Urinary bladder (tissue), 4 donors: ENCODE results near the gene L3MBTL2. TPM values are rescaled to one million over a fixed set of nuclear protein-coding genes. Genes with fewer than 3 reads are reported as not detected.
"Not testable (repeated sequence)": the region's sequence is repeated elsewhere in the genome, so short reads cannot be mapped to it uniquely, and the experiment has no call there.

Experiments used
- DNase-seq: peaks from one replicate; pipeline ENCODE4 v3.0.0-alpha.2; 2015; ENCODE audit errors: extremely low spot score
- H3K27ac ChIP-seq: one replicate; pipeline ENCODE4 v1.5.1; 2013; ENCODE audit warnings: low read depth, mild to moderate bottlenecking, moderate library complexity
- H3K36me3 ChIP-seq: one replicate; pipeline ENCODE4 v1.6.1; 2013; ENCODE audit warnings: mild to moderate bottlenecking, moderate library complexity; ENCODE audit not compliant: insufficient read depth
- H3K4me1 ChIP-seq: one replicate; pipeline ENCODE4 v1.6.1; 2013; ENCODE audit warnings: mild to moderate bottlenecking, moderate library complexity; ENCODE audit not compliant: insufficient read depth
- H3K4me3 ChIP-seq: one replicate; pipeline ENCODE4 v1.5.1; 2013; ENCODE audit warnings: low read depth, low read length
- WGBS: extraction: QIAGEN DNeasy Blood & Tissue Kit; methylation state at CpG from one replicate; pipeline ENCODE4 v1.1.7; 2013; 5-methylcytosine and 5-hydroxymethylcytosine counted together
- polyA plus RNA-seq: library from polyadenylated mRNA; stranded (reverse); fragments of 200-250 nt; gene quantifications from one replicate; pipeline ENCODE4 v1.2.3, GENCODE V29; 2013
- total RNA-seq: library from RNA; depleted of rRNA; stranded (reverse); fragments of >200 nt; gene quantifications from one replicate; pipeline ENCODE4 v1.2.3, GENCODE V29; 2014
- donor health status: healthy with polysubstance abuse.
- donor health status: healthy.

L3MBTL2 gene
- total and polyA plus RNA-seq, 2 donors = 12.4 to 21.7 TPM

- H3K4me1 ChIP-seq, H3K4me3 ChIP-seq, H3K27ac ChIP-seq, H3K36me3 ChIP-seq, DNase-seq: not testable (repeated sequence)
- WGBS = 96% methylated on average over 4 of the region's 4 CpGs
These were observed 54.6 kb downstream of the L3MBTL2 start for GRCh38 chr22:41259756-41260155.

GRCh38 chr22:41260871-41261270 is 55.8 kb downstream of the L3MBTL2 start:
- Histone ChIP-seq H3K4me3 (no peak overlapping the region), H3K27ac (no peak overlapping the region), H3K4me1 (no peaks in the 10 kb centered on the region), H3K36me3 (peaks cover 13% of the 10 kb centered on the region)
- DNase-seq = no peak
- WGBS = 98% methylated on average over 7 of the region's 7 CpGs

GRCh38 chr22:41261541-41262249 is 56.6 kb downstream of the L3MBTL2 start:
- Histone ChIP-seq H3K27ac (no peak overlapping the region), H3K36me3 (peaks cover 13% of the 10 kb centered on the region), H3K4me3 (no peak overlapping the region), H3K4me1 (no peaks in the 10 kb centered on the region)
- 81% methylated on average over 12 of the region's 12 CpGs for WGBS
- DNase-seq = no peak

GRCh38 chr22:41262250-41262765 is 57.2 kb downstream of the L3MBTL2 start:
- WGBS = 94% methylated on average over 15 of the region's 15 CpGs
- Histone ChIP-seq H3K27ac (no peak overlapping the region), H3K4me1 (no peaks in the 10 kb centered on the region), H3K36me3 (peaks cover 13% of the 10 kb centered on the region), H3K4me3 (no peak overlapping the region)
- no peak for DNase-seq

GRCh38 chr22:41263704-41264103 is 58.6 kb downstream of the L3MBTL2 start:
- 95% methylated on average over 2 of the region's 2 CpGs for WGBS
- Histone ChIP-seq H3K36me3 (peaks cover 14% of the 10 kb centered on the region), H3K27ac (no peak overlapping the region), H3K4me3 (no peak overlapping the region), H3K4me1 (no peaks in the 10 kb centered on the region)
- no peak for DNase-seq

- Histone ChIP-seq H3K4me1 (no peaks in the 10 kb centered on the region), H3K4me3 (no peak overlapping the region), H3K27ac (no peak overlapping the region), H3K36me3 (peaks cover 14% of the 10 kb centered on the region)
- DNase-seq = no peak
- 93% methylated on average over 15 of the region's 15 CpGs for WGBS
These were observed 59.4 kb downstream of the L3MBTL2 start for GRCh38 chr22:41264408-41264941.

- WGBS = 98% methylated on average over 16 of the region's 16 CpGs
- H3K27ac ChIP-seq = no peak overlapping the region
- no peaks in the 10 kb centered on the region for H3K4me1 ChIP-seq
- no peak overlapping the region for H3K4me3 ChIP-seq
- peaks cover 13% of the 10 kb centered on the region for H3K36me3 ChIP-seq
- no peak for DNase-seq
These were observed 62.8 kb downstream of the L3MBTL2 start for GRCh38 chr22:41267958-41268357.

GRCh38 chr22:41271787-41272186 is 66.7 kb downstream of the L3MBTL2 start:
- DNase-seq = no peak
- Histone ChIP-seq H3K27ac (no peak overlapping the region), H3K4me3 (no peak overlapping the region), H3K36me3 (peaks cover 12% of the 10 kb centered on the region), H3K4me1 (no peaks in the 10 kb centered on the region)
- WGBS = 93% methylated on average over 9 of the region's 9 CpGs

- DNase-seq = no peak
- H3K4me1 ChIP-seq = no peaks in the 10 kb centered on the region
- no peak overlapping the region for H3K4me3 ChIP-seq
- no peak overlapping the region for H3K27ac ChIP-seq
- whole genome bisulfite sequencing = 97% methylated on average over 7 of the region's 7 CpGs
- H3K36me3 ChIP-seq = peaks cover 14% of the 10 kb centered on the region
These were observed 68.0 kb downstream of the L3MBTL2 start for GRCh38 chr22:41273128-41273527.

GRCh38 chr22:41274856-41275255 is 69.7 kb downstream of the L3MBTL2 start:
- no peak overlapping the region for H3K27ac ChIP-seq
- WGBS = 89% methylated on average over 4 of the region's 4 CpGs
- H3K4me3 ChIP-seq = no peak overlapping the region
- H3K36me3 ChIP-seq = peaks cover 14% of the 10 kb centered on the region
- DNase-seq = no peak
- H3K4me1 ChIP-seq = no peaks in the 10 kb centered on the region

- no peak overlapping the region for H3K4me3 ChIP-seq
- peaks cover 3% of the 10 kb centered on the region for H3K36me3 ChIP-seq
- WGBS = 78% methylated on average over 3 of the region's 3 CpGs
- DNase-seq = peak; percentile 69
- no peaks in the 10 kb centered on the region for H3K4me1 ChIP-seq
- no peak overlapping the region for H3K27ac ChIP-seq
These were observed 75.0 kb downstream of the L3MBTL2 start for GRCh38 chr22:41280065-41280464.

GRCh38 chr22:41280854-41281253 is 75.7 kb downstream of the L3MBTL2 start:
- Histone ChIP-seq H3K27ac (no peak overlapping the region), H3K4me3 (no peak overlapping the region), H3K4me1 (no peaks in the 10 kb centered on the region), H3K36me3 (peaks cover 3% of the 10 kb centered on the region)
- WGBS = 90% methylated on average over 2 of the region's 2 CpGs
- DNase-seq = no peak
